T-cell (primary cell): Measurements from ENCODE around the gene CDH13. TPM values are rescaled to one million over a fixed set of nuclear protein-coding genes. Genes with fewer than 3 reads are reported as not detected.

ENCODE experiments used
- ATAC-seq, 4 experiments: fragments of 200-7000 bp in 3 of 4; fragments of 150-1000 bp in 1 of 4; cut with Tn5 transposase; replicated peaks in 1 of 4; 1 replicate in 3 of 4; 2 replicates in 1 of 4; pipeline ENCODE4 v1.10.0; 2021; ENCODE audit warnings: moderate library complexity in 3 of 4, mild to moderate bottlenecking in 2 of 4, moderate number of reproducible peaks in 1 of 4
- CTCF ChIA-PET, 2 donors: fragments of 300-600 bp; sonication (Branson Sonifier 250); formaldehyde crosslinking; loops; one replicate each; lab custom pipeline; 2022; ENCODE audit warnings: antibody characterized with exemption in 2 of 2; lab: Charles Lee
- POLR2A ChIA-PET, 2 donors: fragments of 300-600 bp; sonication (Branson Sonifier 250); formaldehyde crosslinking; loops; one replicate each; lab custom pipeline; 2022; ENCODE audit warnings: antibody characterized with exemption in 2 of 2; lab: Charles Lee
- DNase-seq, 35 experiments: peaks; one replicate each; pipeline versions ENCODE4 v3.0.0 to v3.0.0-alpha.2; 2013 to 2023
- H3K27ac ChIP-seq: one replicate; pipeline ENCODE4 v1.5.1; 2013; ENCODE audit warnings: low read length
- H3K27me3 ChIP-seq, 2 experiments: replicated peaks in 1 of 2; 1 replicate in 1 of 2; 2 replicates in 1 of 2; pipeline versions ENCODE4 v1.6.1 to v1.7.0; 2013; ENCODE audit warnings: low read length in 1 of 2, mixed read lengths in 1 of 2; ENCODE audit not compliant: control insufficient read depth in 2 of 2, insufficient read depth in 2 of 2; ENCODE audit errors: extremely low read depth in 1 of 2
- H3K36me3 ChIP-seq, 2 donors: 1 replicate in 1 of 2; 2 replicates in 1 of 2; pipeline versions ENCODE4 v1.6.1 to v1.7.0; 2013; ENCODE audit warnings: low read length in 1 of 2; ENCODE audit not compliant: control insufficient read depth in 2 of 2, insufficient read depth in 1 of 2; ENCODE audit errors: extremely low read depth in 1 of 2
- H3K4me1 ChIP-seq, 2 experiments: 1 replicate in 1 of 2; 2 replicates in 1 of 2; pipeline versions ENCODE4 v1.6.1 to v1.7.0; 2013; ENCODE audit warnings: low read length in 2 of 2, mixed read lengths in 1 of 2; ENCODE audit not compliant: insufficient read depth in 2 of 2, control insufficient read depth in 1 of 2; ENCODE audit errors: extremely low read depth in 1 of 2
- H3K4me3 ChIP-seq, 2 donors: 1 replicate in 1 of 2; 2 replicates in 1 of 2; pipeline versions ENCODE4 v1.5.1 to v1.7.0; 2013; ENCODE audit warnings: mild to moderate bottlenecking in 2 of 2, low read length in 1 of 2, moderate library complexity in 1 of 2; ENCODE audit not compliant: control insufficient read depth in 1 of 2; ENCODE audit errors: extremely low read depth in 1 of 2
- H3K9me3 ChIP-seq: 2 replicates; pipeline ENCODE4 v1.7.0; 2013
- H3K27ac Mint-ChIP-seq, 2 donors: one replicate each; pipeline ENCODE4 v1.8.0; 2020 to 2021; ENCODE audit warnings: mild to moderate bottlenecking in 2 of 2, mixed read lengths in 2 of 2
- H3K27me3 Mint-ChIP-seq, 2 donors: one replicate each; pipeline ENCODE4 v1.8.0; 2021 to 2022; ENCODE audit warnings: mixed read lengths in 2 of 2
- H3K36me3 Mint-ChIP-seq: one replicate; pipeline ENCODE4 v1.8.0; 2021; ENCODE audit warnings: mixed read lengths
- H3K4me1 Mint-ChIP-seq, 3 donors: one replicate each; pipeline ENCODE4 v1.8.0; 2020 to 2022; ENCODE audit warnings: mixed read lengths in 3 of 3, mild to moderate bottlenecking in 1 of 3
- H3K4me3 Mint-ChIP-seq, 3 donors: one replicate each; pipeline ENCODE4 v1.8.0; 2020 to 2022; ENCODE audit warnings: mild to moderate bottlenecking in 3 of 3, mixed read lengths in 3 of 3, moderate library complexity in 3 of 3
- H3K9me3 Mint-ChIP-seq, 3 donors: one replicate each; pipeline ENCODE4 v1.8.0; 2020 to 2022; ENCODE audit warnings: mixed read lengths in 3 of 3
- whole genome bisulfite sequencing: methylation state at CpG from one replicate; pipeline ENCODE4 v1.1.5; 2013; ENCODE audit warnings: missing lambda C conversion rate; ENCODE audit not compliant: insufficient coverage; 5-methylcytosine and 5-hydroxymethylcytosine counted together
- total RNA-seq, 35 experiments: library from RNA in 6 of 35; stranded (reverse) in 6 of 35; fragments of 120-200 nt in 1 of 35; gene quantifications; one replicate each; pipeline versions ENCODE4 v1.2.1 to v1.2.4 and lab custom pipeline; 2013 to 2026

Gene CDH13
- total RNA-seq, 5 donors from 2014 or later (not counting 1 experiment from before 2014, with no cell fraction given): not detected

GRCh38 chr16:82867485-82867884 is 240.7 kb downstream of the CDH13 start:
- Histone ChIP-seq H3K27me3 (no peaks in the 10 kb centered on the region), H3K9me3 (no peaks in the 10 kb centered on the region), H3K27ac (no peak overlapping the region), H3K4me3 (no peak overlapping the region), H3K36me3 (no peaks in the 10 kb centered on the region), H3K4me1 (no peaks in the 10 kb centered on the region)
- CTCF ChIA-PET: no interaction called here
- H3K4me3 Mint-ChIP-seq: no peak overlapping the region
- POLR2A ChIA-PET: no interaction called here
- no peaks in the 10 kb centered on the region for H3K27me3 Mint-ChIP-seq
- H3K27ac Mint-ChIP-seq: no peak overlapping the region
- no peaks in the 10 kb centered on the region for H3K36me3 Mint-ChIP-seq
- no peak for ATAC-seq
- WGBS: no CpG with 5 or more reads among the region's 1 CpG
- H3K4me1 Mint-ChIP-seq: no peaks in the 10 kb centered on the region
- DNase-seq: no peak
- peaks cover 8 to 21% (median 17%) of the 10 kb centered on the region in 3 donors for H3K9me3 Mint-ChIP-seq

- WGBS: 67% methylated on average over 3 of the region's 7 CpGs
- Mint-ChIP-seq H3K36me3 (no peaks in the 10 kb centered on the region), H3K4me3 (no peak overlapping the region), H3K9me3 (peaks cover 10 to 21% (median 15%) of the 10 kb centered on the region in 3 donors), H3K27me3 (no peaks in the 10 kb centered on the region), H3K27ac (no peak overlapping the region), H3K4me1 (no peaks in the 10 kb centered on the region)
- POLR2A ChIA-PET: no interaction called here
- Histone ChIP-seq H3K4me1 (no peaks in the 10 kb centered on the region), H3K9me3 (no peaks in the 10 kb centered on the region), H3K27ac (no peak overlapping the region), H3K36me3 (no peaks in the 10 kb centered on the region), H3K4me3 (no peak overlapping the region), H3K27me3 (no peaks in the 10 kb centered on the region)
- CTCF ChIA-PET: no interaction called here
- DNase-seq (no peak), ATAC-seq (no peak)
These were observed 247.5 kb downstream of the CDH13 start for GRCh38 chr16:82874271-82874670.

- Histone ChIP-seq H3K4me3 (no peak overlapping the region), H3K36me3 (no peaks in the 10 kb centered on the region), H3K4me1 (no peaks in the 10 kb centered on the region), H3K27ac (no peak overlapping the region), H3K27me3 (no peaks in the 10 kb centered on the region), H3K9me3 (no peaks in the 10 kb centered on the region)
- ATAC-seq: no peak
- Mint-ChIP-seq H3K4me3 (no peak overlapping the region), H3K9me3 (peaks cover 10 to 20% (median 15%) of the 10 kb centered on the region in 3 donors), H3K27me3 (no peaks in the 10 kb centered on the region), H3K36me3 (no peaks in the 10 kb centered on the region), H3K27ac (no peak overlapping the region), H3K4me1 (no peaks in the 10 kb centered on the region)
- no peak for DNase-seq
- ChIA-PET POLR2A (no interaction called here), CTCF (no interaction called here)
- WGBS: no CpG with 5 or more reads among the region's 1 CpG
These were observed 247.9 kb downstream of the CDH13 start for GRCh38 chr16:82874672-82875071.

- H3K27me3 Mint-ChIP-seq: no peaks in the 10 kb centered on the region
- Histone ChIP-seq H3K27me3 (no peaks in the 10 kb centered on the region), H3K36me3 (no peaks in the 10 kb centered on the region), H3K4me1 (no peaks in the 10 kb centered on the region), H3K4me3 (no peak overlapping the region), H3K27ac (no peak overlapping the region), H3K9me3 (no peaks in the 10 kb centered on the region)
- DNase-seq: no peak
- H3K27ac Mint-ChIP-seq: no peak overlapping the region
- no peak overlapping the region for H3K4me3 Mint-ChIP-seq
- H3K36me3 Mint-ChIP-seq: no peaks in the 10 kb centered on the region
- ATAC-seq: no peak
- H3K9me3 Mint-ChIP-seq: peaks cover 0 to 10% (median 9%) of the 10 kb centered on the region in 3 donors
- H3K4me1 Mint-ChIP-seq: no peaks in the 10 kb centered on the region
- ChIA-PET CTCF (interaction anchor here in 1 of 2 donors (0.7 kb wide), 1 partner anchor 188 kb away, joined by 3 read pairs; no protein-coding TSS in a partner anchor), POLR2A (no interaction called here)
These were observed 250.2 kb downstream of the CDH13 start for GRCh38 chr16:82876951-82877350.

GRCh38 chr16:82878466-82878865 is 251.7 kb downstream of the CDH13 start:
- no peak overlapping the region for H3K27ac Mint-ChIP-seq
- ATAC-seq (no peak), DNase-seq (no peak)
- no peaks in the 10 kb centered on the region for H3K4me1 ChIP-seq
- no peaks in the 10 kb centered on the region for H3K27me3 ChIP-seq
- no peaks in the 10 kb centered on the region for H3K9me3 ChIP-seq
- POLR2A ChIA-PET: no interaction called here
- H3K27ac ChIP-seq: no peak overlapping the region
- WGBS: no CpG with 5 or more reads among the region's 5 CpGs
- H3K36me3 ChIP-seq: no peaks in the 10 kb centered on the region
- no peaks in the 10 kb centered on the region for H3K27me3 Mint-ChIP-seq
- CTCF ChIA-PET: no interaction called here
- no peak overlapping the region for H3K4me3 Mint-ChIP-seq
- H3K4me1 Mint-ChIP-seq: no peaks in the 10 kb centered on the region
- peaks cover 0 to 10% (median 6%) of the 10 kb centered on the region in 3 donors for H3K9me3 Mint-ChIP-seq
- no peak overlapping the region for H3K4me3 ChIP-seq
- H3K36me3 Mint-ChIP-seq: no peaks in the 10 kb centered on the region

- H3K27me3 Mint-ChIP-seq: no peaks in the 10 kb centered on the region
- CTCF ChIA-PET: no interaction called here
- Histone ChIP-seq H3K36me3 (no peaks in the 10 kb centered on the region), H3K27me3 (no peaks in the 10 kb centered on the region), H3K27ac (no peak overlapping the region), H3K9me3 (no peaks in the 10 kb centered on the region), H3K4me1 (no peaks in the 10 kb centered on the region), H3K4me3 (no peak overlapping the region)
- POLR2A ChIA-PET: no interaction called here
- 90% methylated on average over 3 of the region's 4 CpGs for WGBS
- no peak overlapping the region for H3K4me3 Mint-ChIP-seq
- no peak for ATAC-seq
- H3K4me1 Mint-ChIP-seq: no peaks in the 10 kb centered on the region
- no peak overlapping the region for H3K27ac Mint-ChIP-seq
- H3K36me3 Mint-ChIP-seq: no peaks in the 10 kb centered on the region
- DNase-seq: no peak
- peaks cover 0 to 8% (median 4%) of the 10 kb centered on the region in 3 donors for H3K9me3 Mint-ChIP-seq
These were observed 253.6 kb downstream of the CDH13 start for GRCh38 chr16:82880346-82880745.

- Histone ChIP-seq H3K27ac (no peak overlapping the region), H3K27me3 (no peaks in the 10 kb centered on the region), H3K9me3 (no peaks in the 10 kb centered on the region), H3K4me1 (no peaks in the 10 kb centered on the region), H3K36me3 (no peaks in the 10 kb centered on the region), H3K4me3 (no peak overlapping the region)
- Mint-ChIP-seq H3K9me3 (peaks cover 0 to 4% (median 4%) of the 10 kb centered on the region in 3 donors), H3K36me3 (no peaks in the 10 kb centered on the region), H3K4me3 (no peak overlapping the region), H3K4me1 (no peaks in the 10 kb centered on the region), H3K27ac (no peak overlapping the region), H3K27me3 (no peaks in the 10 kb centered on the region)
- ATAC-seq (no peak), DNase-seq (no peak)
- WGBS: no CpG with 5 or more reads among the region's 3 CpGs
- ChIA-PET CTCF (no interaction called here), POLR2A (no interaction called here)
These were observed 254.7 kb downstream of the CDH13 start for GRCh38 chr16:82881516-82881915.
